GM18508 (cell line): Measurements from ENCODE around the gene UBE2O.
"Not testable (repeated sequence)": the region's sequence is repeated elsewhere in the genome, so short reads cannot be mapped to it uniquely, and the experiment has no call there.

ENCODE experiments used
- ATAC-seq: cut with Tn5 transposase; IDR thresholded peaks from one replicate; pipeline ENCODE4 v1.9.1; 2021; ENCODE audit warnings: moderate number of reproducible peaks; ENCODE audit not compliant: insufficient read depth, unreplicated experiment

Gene UBE2O

DNA sequence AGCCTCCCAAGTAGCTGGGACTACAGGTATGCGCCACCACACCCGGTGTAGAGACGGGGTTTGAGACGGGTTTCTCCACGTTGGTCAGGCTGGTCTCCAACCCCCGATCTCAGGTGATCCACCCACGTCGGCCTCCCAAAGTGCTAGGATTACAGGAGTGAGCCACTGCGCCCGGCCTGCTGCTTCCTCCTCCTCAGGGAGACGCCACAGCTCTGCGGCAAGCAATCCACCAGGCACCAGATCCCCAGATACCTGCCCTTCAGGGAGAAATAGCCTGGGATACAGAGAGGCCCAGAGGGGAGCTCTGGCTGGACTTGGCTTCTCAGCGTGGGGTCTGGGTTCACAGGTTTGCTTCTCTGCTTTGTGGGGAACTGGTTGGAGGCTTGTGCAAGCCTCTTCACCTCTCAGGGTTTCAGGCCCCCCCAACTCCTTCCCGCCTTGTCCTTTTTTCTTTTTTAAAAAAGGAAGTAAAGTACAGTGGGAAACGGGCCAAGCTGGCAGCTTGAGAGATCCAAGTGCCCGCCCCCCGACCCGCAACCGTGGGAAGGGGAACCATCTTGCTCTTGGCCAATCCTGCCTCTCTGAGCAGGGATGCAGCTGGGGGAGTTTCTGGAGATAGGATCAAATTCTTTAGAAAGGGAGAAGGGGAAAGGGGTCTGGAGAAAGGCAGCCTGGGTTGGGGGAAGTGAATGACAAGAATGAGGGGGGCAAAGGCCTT lies 71.2 kb downstream of the UBE2O start:
- ATAC-seq, result no peak

DNA sequence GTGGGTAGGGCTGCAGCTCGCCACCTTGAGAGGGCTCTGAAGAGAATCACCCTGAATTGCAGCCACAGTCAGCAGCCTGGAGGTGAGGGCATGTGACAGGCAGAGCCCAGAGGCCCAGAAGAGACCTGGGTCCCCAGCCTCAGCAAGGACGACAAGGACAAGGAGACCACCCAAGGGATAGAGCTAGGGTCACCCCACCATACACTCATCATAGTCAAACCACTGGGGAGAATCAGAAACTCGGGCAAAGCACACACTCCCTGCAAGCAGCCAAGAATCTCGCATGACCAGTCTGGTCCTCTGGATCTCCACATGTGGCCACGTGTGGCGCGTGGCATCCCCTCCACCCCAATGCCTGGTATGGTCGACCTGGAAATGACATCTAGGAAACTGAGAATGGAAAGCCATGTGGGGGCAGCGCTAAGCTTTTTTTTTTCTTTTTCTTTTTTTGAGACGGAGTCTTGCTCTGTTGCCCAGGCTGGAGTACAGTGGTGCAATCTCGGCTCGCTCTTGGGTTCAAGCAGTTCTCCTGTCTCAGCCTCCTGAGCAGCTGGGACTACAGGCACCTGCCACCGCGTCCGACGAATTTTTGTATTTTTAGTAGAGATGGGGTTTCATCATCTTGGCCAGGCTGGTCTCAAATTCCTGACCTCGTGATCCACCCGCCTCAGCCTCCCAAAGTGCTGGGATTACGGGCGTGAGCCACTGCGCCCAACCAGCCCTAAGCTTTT lies 73.1 kb downstream of the UBE2O start:
- ATAC-seq, result no peak

DNA sequence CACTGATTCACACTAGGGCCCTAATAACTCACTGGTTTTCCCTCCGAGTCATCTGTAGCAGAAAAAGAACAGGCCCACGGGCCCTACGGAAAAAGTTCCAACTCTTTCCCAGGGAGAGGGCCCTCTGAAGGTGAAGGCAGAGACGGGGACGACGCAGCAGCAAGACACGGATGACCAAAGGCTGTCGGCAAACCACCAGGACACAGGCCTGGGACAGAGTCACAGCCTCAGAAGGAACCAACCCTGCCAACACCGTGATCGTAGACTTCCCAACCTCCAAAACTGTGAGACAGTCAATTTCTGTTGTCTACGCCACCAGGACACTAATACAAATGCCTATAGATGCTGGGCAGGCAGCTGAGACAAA lies 73.7 kb downstream of the UBE2O start:
- no peak for ATAC-seq

DNA sequence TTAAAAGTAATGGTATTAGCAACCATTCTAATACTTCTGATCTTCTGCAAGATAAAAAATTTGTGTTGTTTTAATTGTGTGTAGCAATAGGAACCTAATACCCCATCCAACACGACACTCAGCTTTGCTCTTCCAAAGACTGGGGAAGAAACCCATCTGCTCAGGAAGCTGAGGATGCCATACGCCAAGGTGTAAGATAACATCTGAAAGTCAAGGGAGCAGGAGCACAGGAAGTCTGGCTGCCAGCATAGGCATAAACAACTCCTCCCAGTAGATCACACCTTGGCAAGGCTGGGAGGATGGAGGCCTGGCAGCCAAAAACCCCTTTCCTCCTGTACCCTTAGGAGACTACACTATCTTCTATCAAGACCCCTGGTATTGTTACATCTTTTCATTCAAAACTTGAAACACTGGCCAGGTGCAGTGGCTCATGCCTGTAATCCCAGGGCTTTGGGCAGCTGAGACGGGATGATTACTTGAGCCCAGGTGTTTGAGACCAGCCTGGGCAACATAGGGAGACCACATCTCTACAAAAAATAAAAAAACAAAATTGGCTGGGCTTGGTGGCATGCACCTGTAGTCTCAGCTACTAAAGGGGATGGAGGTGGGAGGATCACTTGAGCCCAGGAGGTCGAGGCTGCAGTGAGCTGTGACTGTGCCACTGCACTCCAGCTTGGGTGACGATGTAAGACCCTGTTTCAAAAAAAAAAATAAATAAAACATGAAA lies 74.2 kb downstream of the UBE2O start:
- no peak for ATAC-seq

DNA sequence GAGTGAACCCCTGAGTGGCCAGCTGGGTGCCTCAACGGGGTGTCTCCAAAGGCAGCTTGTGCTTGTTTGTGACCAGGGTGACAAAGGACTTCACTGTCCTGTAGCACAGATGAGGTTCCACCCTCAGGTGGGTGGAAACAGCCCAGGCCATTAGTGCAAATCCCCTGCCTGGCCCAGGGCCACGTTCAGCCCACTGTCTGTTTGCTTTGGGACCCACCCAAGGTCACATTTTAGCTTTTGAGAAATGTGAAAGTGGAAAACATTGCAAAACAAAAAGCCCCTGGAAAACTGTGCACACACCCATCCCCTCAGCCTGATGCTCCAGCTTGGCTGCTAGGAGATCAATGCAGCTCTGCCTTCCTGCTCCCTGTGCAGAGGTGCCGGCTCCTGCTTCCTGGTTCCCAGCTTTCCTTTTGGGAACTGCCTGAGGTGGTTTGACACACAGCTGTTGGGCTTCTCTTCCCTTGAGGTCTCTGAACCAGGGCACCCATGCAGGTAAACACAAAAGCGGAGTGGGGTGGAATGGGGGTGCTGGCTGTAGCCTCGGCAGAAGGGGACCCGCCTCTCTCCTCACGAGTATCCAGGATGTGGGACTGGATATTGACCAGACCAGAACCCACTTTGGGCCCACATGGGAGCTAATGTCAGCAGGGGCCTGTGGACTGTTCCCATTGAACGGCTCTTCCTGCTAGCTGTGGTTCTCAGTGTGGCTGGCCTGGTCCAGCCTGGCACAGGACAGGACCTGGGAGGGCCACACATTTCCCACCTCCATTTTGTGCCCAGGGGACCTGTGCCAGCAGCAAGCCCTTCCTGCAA lies 76.4 kb downstream of the UBE2O start:
- ATAC-seq, result no peak

DNA sequence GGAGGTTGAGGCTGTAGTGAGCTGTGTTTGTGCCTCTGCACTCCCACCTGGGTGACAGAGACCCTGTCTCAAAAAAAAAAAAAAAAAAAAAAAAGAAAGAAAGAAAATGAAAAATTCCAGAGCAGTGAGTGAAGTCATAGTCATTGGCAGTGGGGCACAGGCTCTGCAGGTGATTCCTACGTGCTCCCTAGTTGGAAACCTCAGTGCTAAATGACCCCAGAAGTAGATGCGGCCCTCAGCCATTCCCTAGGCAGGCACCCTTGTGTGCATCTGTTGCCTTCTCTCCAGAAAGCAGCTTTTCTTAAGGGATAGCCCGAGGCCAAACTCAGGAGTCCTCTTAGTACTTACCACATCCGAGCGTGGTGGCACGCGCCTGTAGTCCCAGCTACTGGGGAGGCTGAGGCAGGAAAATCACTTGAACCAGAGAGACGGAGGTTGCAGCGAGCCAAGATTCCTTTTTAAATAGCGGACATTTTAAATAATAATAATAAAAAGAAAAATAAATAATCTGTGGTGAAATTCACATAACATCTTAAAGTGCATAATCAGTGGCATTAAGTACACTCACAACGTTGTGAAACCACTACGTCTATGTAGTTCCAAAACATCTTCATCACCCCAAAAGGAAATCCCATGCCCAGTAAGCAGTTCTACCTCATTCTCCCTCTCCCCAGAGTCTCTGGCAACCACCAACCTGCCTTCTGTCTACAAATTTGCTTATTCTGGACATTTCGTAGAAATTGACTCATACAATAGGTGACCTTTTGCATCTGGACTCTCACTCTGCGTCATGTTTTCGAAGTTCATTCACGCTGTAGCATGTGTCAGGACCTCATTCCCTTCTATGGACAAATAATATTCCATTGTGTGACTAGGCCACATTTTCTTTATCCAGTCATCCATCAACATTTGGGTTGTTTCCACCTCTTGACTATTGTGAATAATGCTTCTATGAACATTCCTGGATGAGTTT lies 81.0 kb downstream of the UBE2O start:
- ATAC-seq, result no peak

DNA sequence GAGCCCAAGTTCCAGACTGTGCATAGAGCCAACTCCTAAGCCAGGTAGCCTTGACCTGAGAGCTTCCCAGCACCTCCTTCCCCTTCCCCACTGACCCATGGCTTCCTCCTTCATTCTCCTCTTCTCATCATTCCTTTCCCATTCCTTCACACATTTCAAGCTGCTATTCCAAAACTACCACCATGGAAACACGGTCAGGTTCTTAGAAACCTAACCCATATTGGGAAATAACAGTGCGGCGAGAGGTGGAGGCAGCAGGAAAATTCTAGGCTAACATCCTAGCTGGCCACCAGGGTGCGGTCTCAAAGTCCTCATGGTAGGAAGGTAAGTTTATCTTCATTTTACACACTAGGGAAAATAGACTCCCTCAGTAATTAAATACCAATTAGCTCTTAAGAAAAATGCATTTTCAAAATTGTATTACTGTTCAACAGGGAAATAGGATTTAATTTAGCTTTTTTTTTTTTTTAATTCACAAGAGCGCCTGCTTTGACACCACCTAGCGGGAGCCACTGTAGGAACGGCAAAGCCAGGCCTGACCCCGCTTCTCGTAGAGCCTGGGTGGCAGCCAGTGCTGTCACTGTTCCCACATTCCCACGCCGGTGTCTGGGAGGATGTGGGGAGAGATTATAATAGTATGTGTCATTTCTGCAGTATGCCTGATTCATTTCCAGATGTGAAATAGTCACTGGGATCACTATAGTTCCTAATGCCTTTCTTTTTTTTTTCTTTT lies 82.5 kb downstream of the UBE2O start:
- ATAC-seq, result no peak

DNA sequence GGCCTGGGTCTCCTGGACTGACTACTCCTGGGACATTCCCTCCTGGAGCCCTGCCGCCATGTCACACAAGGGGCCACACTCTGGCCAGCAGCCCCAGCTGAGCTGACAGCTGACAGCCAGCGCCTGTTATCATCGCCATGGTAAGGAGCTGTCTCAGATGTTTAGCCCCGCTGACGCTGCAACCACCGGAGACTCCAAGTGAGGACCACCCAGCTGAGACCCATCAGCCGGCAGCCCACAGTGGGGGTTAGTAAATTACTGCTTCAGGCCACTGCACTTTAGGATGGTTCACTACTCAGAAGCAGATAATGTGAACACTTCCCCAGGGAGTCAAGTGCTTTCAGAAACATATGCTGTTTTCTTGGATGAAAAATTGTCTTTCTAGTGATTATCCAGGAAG lies 83.1 kb downstream of the UBE2O start:
- ATAC-seq, result no peak

DNA sequence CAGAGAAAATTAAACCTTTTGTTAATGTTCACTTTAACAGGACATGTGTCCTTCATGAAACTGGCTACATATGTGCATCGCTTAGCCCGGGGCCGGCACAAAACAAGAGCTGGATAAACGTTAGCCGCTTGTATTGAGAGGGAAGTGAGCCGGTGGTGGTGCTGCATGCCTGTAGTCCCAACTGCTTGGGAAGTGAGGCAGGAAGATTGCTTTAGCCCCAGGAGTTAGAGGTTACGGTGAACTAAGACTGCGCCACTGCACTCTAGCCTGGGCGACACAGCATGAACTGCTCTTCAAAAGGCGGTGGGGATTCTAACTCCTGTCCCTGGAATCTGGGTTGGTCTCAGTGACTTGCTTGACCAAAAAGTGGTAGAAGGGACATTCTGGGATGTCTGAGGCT lies 83.6 kb downstream of the UBE2O start:
- ATAC-seq, result no peak

DNA sequence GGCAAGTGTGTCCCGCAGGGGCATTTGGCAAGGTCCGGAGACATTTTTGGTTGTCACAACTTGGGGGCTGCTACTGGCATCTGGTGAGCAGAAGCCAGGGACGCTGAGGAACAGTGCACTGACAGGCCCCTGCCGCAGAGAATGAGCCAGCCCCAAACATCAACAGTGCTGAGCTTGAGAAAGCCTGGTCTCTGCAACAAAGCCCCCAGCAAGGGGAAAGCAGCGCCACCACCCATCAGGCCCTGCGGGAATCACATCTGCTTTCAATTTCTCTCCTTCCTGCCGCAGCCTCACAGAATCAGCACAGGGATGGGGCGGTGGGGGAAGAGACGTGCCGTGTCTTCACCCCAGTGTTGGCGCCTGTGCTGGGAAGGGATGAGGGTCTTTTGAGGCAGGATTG lies 84.4 kb downstream of the UBE2O start:
- no peak for ATAC-seq

DNA sequence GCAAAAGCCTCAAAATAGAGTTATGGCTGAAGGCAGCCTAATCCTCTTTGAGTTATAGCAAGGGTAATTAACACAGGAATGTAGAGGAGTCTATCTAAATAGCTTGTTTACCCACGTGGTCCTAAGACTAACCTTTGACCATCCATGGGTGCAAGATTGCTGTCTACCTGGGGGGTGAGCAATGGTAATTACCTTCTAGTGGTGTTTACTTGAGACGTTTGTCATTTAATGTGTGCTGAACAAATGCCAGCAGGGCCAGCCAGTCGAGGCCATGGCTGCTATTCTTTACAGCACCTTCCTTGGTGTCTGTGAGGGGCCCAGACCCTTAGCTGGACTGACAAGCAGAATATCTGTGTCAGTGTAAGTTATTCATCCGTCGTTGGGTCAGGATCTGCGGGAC lies 85.3 kb downstream of the UBE2O start:
- no peak for ATAC-seq

DNA sequence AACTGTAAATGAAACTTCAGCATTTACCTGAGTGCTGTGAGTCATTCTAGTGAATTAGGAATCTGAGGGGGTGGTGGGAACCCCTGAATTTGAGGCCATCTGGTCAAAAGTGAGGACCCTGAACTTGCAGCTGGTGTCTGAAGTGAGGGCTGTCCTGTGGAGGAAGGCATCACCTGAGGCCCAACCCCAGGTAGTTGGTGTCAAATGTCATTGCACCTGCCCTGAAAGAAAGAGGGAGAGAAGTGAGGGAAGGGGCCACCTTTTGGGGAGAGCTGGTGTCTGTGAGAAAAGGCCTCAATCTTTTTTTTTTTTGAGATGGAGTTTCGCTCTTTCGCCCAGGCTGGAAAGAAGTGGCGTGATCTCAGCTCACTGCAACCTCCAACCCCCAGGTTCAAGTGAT lies 86.7 kb downstream of the UBE2O start:
- ATAC-seq, result no peak

DNA sequence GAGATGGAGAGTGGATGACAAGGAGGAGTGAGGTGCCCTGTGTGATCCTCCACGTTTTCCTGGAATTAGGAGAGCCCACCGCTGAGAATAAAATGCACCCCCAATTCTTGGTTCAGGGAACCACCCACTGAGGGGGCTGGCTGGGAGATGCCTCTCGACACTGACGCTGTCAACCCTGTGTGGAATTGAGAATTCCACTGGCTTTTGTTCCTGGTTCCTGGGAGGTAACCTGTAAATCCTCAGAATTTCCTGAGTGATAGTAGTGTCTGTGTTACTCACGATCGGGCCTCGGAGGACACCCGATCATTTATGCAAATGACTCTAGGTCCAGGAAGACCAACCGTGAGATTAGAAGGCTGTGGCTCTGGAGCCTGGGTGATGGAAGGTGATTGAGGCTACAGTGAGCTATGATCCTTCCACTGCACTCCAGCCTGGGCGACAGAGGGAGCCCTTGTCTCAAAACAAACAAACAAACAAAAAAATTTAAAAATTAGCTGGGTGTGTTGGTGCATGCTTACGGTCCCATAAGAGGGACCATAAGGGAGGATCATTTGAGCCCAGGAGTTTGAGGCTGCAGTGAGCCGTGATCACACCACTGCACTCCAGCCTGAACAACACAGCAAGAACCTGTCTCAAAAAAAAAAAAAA lies 87.6 kb downstream of the UBE2O start:
- ATAC-seq, result no peak

DNA sequence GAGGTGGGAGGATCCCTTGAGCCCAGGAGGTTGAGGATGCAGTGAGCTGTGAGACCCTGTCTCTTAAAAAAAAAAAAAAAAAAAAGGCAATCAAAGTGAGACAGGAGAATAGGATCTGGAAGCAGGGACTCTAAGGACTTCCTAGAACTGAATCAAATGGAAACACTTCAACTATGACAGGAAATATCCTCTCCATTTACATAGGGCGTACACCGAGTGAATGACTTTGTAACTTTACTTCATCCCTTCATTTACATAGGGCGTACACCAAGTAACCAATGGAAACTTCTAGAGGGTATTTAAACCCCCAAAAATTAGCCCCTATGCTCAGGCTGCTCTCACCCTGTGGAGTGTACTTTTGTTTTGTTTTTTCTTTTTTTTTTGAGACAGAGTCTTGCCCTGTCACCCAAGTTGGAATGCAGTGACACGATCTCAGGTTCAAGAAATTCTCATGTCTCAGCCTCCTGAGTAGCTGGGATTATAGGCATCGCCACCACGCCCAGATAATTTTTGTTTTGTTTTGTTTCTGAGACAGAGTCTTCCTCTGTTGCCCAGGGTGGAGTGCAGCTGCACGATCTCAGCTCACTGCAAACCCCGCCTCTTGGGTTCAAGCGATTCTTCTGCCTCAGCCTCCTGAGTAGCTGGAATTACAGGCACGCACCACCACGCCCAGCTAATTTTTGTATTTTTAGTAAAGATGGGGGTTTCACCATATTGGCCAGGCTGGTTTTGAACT lies 89.7 kb downstream of the UBE2O start:
- ATAC-seq, result no peak

DNA sequence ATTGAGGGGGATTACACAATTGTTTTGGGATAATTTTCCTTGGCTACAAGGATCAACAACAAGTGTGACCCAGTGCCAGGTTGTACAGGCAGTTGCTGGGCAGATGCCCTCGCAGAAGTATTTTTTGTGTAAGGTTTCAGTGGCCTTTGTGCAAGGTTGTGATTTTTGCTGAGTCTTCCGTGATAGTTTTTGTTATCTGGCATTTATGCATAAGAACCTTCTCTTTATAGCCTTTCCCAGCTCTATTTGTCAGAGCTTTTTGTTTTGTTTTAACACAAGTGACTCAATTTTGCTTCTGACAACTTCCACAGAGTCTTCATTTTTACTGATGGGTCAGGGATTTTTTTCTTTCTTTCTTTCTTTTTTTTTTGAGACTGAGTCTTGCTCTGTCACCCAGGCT lies 92.5 kb downstream of the UBE2O start:
- ATAC-seq, result no peak

DNA sequence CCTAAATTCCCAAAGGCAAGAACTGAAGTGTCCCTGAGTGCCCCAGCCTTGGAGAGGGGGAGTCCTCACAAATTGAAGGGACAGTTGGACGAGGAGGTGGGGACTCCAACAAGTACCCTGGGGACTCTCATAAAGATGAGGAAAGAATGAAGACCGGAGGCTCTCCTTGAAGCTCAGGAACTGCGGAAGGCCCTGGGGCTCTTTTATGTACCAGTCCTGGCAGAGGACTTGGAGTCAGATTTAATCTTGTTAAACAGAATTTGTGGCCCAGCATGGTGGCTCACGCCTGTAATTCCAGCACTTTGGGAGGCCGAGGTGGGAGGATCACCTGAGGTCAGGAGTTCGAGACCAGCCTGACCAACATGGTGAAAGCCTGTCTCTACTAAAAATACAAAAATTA lies 93.2 kb downstream of the UBE2O start:
- ATAC-seq, result not testable (repeated sequence)

DNA sequence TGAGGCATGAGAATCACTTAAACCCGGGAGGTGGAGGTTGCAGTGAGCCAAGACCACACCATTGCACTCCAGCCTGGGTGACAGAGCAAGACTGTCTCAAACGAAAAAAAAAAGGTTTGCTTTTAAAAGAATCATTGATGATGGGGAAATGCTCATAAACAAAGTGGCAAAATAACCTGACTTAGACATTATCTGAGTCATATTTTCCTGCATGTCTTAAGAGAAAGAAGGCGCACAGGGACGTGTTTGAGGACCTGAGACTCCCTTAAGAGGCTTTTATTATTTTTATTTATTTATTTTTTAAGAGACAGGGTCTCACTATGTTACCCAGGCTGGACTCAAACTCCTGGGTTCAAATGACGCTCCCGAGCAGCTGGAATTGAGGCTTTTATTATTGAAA lies 93.6 kb downstream of the UBE2O start:
- ATAC-seq, result no peak
